HEK293 (cell line): Measurements from ENCODE around the gene SMLR1.

Source experiments
- CTCF ChIA-PET: fragments of 350-600 bp; formaldehyde crosslinking; extraction: SDS; loops from one replicate; lab custom pipeline; 2021; ENCODE audit warnings: antibody characterized with exemption; lab: Yijun Ruan, JAX
- POLR2A ChIA-PET: fragments of 300-600 bp; formaldehyde crosslinking; extraction: SDS; loops from one replicate; lab custom pipeline; 2020; ENCODE audit warnings: antibody characterized with exemption, inconsistent platforms; lab: Yijun Ruan, JAX
- H3K27ac ChIP-seq: fragments of 200-500 bp; sonication (Bioruptor generic); 2 replicates; pipeline ENCODE4 v1.5.1; 2014; ENCODE audit warnings: low read depth, low read length, control low read depth, inconsistent platforms; ENCODE audit errors: extremely low read depth
- H3K36me3 ChIP-seq, 2 experiments: fragments of 200-500 bp in 1 of 2; sonication (Bioruptor generic) in 1 of 2; 1 replicate in 1 of 2; 2 replicates in 1 of 2; pipeline ENCODE4 v1.5.1; 2014 to 2017; ENCODE audit warnings: inconsistent platforms in 2 of 2, low read length in 2 of 2; ENCODE audit not compliant: control insufficient read depth in 2 of 2, insufficient read depth in 1 of 2
- H3K4me1 ChIP-seq: fragments of 200-500 bp; sonication (Bioruptor generic); 2 replicates; pipeline ENCODE4 v1.5.1; 2014; ENCODE audit warnings: mild to moderate bottlenecking, low read length, inconsistent platforms; ENCODE audit not compliant: control insufficient read depth, insufficient read depth
- H3K4me3 ChIP-seq: 2 replicates; pipeline ENCODE4 v1.5.1; 2011; ENCODE audit warnings: low read depth, mild to moderate bottlenecking, control low read depth, low read length, moderate library complexity
- H3K9me3 ChIP-seq: fragments of 200-500 bp; sonication (Bioruptor generic); 2 replicates; pipeline ENCODE4 v1.5.1; 2014; ENCODE audit warnings: low read depth, low read length, inconsistent platforms; ENCODE audit not compliant: control insufficient read depth, insufficient read depth
- PRDM10 ChIP-seq: fragments of 450-650 bp; formaldehyde crosslinking; IDR thresholded peaks from 2 replicates; pipeline ENCODE4 v1.5.1; 2016; ENCODE audit warnings: missing biosample characterization, missing genetic modification characterization
- ZNF138 ChIP-seq: fragments of 450-650 bp; formaldehyde crosslinking; IDR thresholded peaks from 2 replicates; pipeline ENCODE4 v1.5.1; 2016; ENCODE audit warnings: missing biosample characterization, missing genetic modification characterization, borderline replicate concordance
- ZNF398 ChIP-seq: fragments of 450-650 bp; formaldehyde crosslinking; IDR thresholded peaks from 2 replicates; pipeline ENCODE4 v1.5.1; 2017; ENCODE audit warnings: missing biosample characterization, missing genetic modification characterization
- ZNF518A ChIP-seq: fragments of 450-650 bp; formaldehyde crosslinking; conservative IDR thresholded peaks from 2 replicates; pipeline ENCODE4 v1.5.1; 2016; ENCODE audit warnings: low read depth, missing biosample characterization, missing genetic modification characterization
- ZNF654 ChIP-seq: fragments of 450-650 bp; formaldehyde crosslinking; IDR thresholded peaks from 2 replicates; pipeline ENCODE4 v1.5.1; 2016; ENCODE audit warnings: low read depth, missing biosample characterization, missing genetic modification characterization
- ZNF776 ChIP-seq: fragments of 450-650 bp; formaldehyde crosslinking; IDR thresholded peaks from 2 replicates; pipeline ENCODE4 v1.5.0; 2017; ENCODE audit warnings: missing biosample characterization, missing genetic modification characterization, borderline replicate concordance
- TF ChIP-seq, protein P1 (sequence below): fragments of 450-650 bp; formaldehyde crosslinking; conservative IDR thresholded peaks from 2 replicates; pipeline ENCODE4 v1.5.1; 2016; ENCODE audit warnings: low read depth, missing biosample characterization, missing genetic modification characterization
- TF ChIP-seq, protein P2 (sequence below): fragments of 450-650 bp; formaldehyde crosslinking; IDR thresholded peaks from 2 replicates; pipeline ENCODE4 v1.5.1; 2017; ENCODE audit warnings: missing biosample characterization, missing genetic modification characterization

SMLR1 gene

DNA sequence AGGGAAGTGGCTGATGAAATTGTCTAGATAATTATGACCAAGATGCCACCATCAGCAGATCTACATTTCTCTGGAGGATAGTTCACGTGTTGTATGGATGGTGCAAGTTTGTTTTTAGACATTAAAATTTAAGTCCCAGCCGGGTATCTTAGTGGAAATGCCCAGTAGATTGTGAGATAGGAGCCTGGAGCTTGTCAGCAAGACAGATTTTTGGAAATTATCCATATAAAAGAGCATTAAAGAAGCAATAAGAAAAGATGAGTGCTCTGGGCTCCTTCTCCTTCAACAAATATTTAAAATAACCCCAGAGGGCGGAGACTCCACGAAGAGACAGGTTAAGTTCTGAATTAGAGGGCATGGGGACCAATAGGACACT, 47.6 kb upstream of the SMLR1 start:
- no peaks in the 10 kb centered on the region for H3K9me3 ChIP-seq
- no peak overlapping the region for H3K4me3 ChIP-seq
- no peaks in the 10 kb centered on the region for H3K4me1 ChIP-seq
- no peaks in the 10 kb centered on the region for H3K36me3 ChIP-seq
- H3K27ac ChIP-seq, result no peak overlapping the region
- ChIA-PET POLR2A (no interaction called here), CTCF (interaction anchor here (1.1 kb wide), 1 partner anchor 19 kb away, joined by 3 read pairs; no protein-coding TSS in a partner anchor)
- no peak for TF ChIP-seq ZNF398 (tag by site-specific recombination)
- TF ChIP-seq, protein P1, sequence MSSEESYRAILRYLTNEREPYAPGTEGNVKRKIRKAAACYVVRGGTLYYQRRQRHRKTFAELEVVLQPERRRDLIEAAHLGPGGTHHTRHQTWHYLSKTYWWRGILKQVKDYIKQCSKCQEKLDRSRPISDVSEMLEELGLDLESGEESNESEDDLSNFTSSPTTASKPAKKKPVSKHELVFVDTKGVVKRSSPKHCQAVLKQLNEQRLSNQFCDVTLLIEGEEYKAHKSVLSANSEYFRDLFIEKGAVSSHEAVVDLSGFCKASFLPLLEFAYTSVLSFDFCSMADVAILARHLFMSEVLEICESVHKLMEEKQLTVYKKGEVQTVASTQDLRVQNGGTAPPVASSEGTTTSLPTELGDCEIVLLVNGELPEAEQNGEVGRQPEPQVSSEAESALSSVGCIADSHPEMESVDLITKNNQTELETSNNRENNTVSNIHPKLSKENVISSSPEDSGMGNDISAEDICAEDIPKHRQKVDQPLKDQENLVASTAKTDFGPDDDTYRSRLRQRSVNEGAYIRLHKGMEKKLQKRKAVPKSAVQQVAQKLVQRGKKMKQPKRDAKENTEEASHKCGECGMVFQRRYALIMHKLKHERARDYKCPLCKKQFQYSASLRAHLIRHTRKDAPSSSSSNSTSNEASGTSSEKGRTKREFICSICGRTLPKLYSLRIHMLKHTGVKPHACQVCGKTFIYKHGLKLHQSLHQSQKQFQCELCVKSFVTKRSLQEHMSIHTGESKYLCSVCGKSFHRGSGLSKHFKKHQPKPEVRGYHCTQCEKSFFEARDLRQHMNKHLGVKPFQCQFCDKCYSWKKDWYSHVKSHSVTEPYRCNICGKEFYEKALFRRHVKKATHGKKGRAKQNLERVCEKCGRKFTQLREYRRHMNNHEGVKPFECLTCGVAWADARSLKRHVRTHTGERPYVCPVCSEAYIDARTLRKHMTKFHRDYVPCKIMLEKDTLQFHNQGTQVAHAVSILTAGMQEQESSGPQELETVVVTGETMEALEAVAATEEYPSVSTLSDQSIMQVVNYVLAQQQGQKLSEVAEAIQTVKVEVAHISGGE, result no peak
- no peak for TF ChIP-seq PRDM10
- no peak for TF ChIP-seq ZNF654 (tag by site-specific recombination)
- TF ChIP-seq ZNF138 (tag by site-specific recombination), result no peak
- no peak for TF ChIP-seq ZNF518A
- no peak for TF ChIP-seq ZNF776

GRCh38 chr6:130780122-130780521, 47.1 kb upstream of the SMLR1 start:
- Histone ChIP-seq H3K36me3 (no peaks in the 10 kb centered on the region), H3K4me1 (no peaks in the 10 kb centered on the region), H3K27ac (no peak overlapping the region), H3K4me3 (no peak overlapping the region), H3K9me3 (no peaks in the 10 kb centered on the region)
- POLR2A ChIA-PET, result no interaction called here
- CTCF ChIA-PET, result interaction anchor here (1.1 kb wide), 1 partner anchor 20 kb away, joined by 3 read pairs; no protein-coding TSS in a partner anchor
- TF ChIP-seq, protein P2, sequence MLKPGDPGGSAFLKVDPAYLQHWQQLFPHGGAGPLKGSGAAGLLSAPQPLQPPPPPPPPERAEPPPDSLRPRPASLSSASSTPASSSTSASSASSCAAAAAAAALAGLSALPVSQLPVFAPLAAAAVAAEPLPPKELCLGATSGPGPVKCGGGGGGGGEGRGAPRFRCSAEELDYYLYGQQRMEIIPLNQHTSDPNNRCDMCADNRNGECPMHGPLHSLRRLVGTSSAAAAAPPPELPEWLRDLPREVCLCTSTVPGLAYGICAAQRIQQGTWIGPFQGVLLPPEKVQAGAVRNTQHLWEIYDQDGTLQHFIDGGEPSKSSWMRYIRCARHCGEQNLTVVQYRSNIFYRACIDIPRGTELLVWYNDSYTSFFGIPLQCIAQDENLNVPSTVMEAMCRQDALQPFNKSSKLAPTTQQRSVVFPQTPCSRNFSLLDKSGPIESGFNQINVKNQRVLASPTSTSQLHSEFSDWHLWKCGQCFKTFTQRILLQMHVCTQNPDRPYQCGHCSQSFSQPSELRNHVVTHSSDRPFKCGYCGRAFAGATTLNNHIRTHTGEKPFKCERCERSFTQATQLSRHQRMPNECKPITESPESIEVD, result no peak
